DMS153 treated with DMSO at 0.1 percent for 48 hours (cell line): ENCODE data around the gene TLR5.

Experiments used
- DNase-seq: peaks from one replicate; lab custom pipeline; 2025; ENCODE audit not compliant: unreplicated experiment; lab: John Stamatoyannopoulos, UW

The TLR5 gene

GRCh38 chr1:223152399-223152798 lies 9.4 kb upstream of the TLR5 start:
- DNase-seq, result no peak

DNA sequence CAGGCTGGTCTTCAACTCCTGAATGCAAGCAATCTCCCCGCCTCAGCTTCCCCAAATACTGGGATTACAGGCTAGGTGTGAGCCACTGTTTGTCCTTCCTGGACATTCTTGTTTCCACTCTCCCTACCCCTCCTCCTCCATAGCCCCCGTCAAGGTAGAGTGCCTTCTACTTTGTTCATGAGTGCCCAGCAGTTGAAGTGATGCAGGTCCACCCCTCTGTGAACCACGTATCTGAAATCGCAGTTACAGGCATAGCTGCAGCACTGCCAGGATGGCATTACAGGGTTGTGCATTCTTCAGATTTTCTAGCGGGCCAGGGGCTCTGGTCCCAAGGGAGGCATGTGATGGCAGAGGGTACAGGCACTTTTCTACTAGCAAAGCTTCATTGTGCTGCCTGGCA lies 7.4 kb upstream of the TLR5 start:
- no peak for DNase-seq

DNA sequence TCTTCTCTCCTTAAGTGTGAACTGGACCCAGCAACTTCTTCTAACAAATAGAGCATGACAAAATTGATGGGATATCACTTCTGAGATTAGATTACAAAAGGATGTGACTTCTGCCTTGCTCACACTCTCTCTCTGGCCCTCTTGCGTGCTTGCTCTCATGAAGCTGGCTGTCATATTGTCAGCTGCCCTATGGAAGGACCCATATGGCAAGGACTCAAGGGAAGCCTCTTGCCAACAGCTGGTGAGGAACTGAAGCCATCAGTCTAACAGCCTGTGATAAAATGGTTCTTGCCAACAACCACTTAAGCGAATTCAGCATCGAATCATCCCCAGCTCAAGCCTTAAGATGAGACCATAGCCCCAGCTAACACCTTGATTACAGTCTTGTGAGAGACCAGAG lies 4.8 kb upstream of the TLR5 start:
- DNase-seq, result no peak

- no peak for DNase-seq
These were observed 4.4 kb upstream of the TLR5 start for GRCh38 chr1:223147409-223147808.

DNA sequence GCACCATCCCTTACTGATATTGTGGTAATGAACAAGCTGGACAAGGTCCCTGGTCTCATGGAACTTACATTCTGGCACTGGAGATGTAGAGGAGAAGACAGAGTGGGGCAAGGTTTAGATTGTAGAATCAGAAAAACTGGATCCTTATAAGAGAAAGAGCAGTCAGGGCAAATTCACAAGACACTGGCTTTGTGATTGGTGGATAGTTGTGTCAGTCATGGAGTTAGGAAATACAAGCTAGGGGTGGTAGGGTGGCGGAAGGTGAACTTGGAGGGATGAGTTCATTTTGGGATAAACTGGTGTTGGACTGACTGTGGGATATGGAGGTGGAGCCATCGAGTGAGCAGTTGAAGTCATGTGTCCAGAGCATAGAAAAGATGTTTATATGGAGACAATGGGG lies 3.7 kb upstream of the TLR5 start:
- no peak for DNase-seq

GRCh38 chr1:223144914-223145313 lies 1.9 kb upstream of the TLR5 start:
- DNase-seq, result no peak

DNA sequence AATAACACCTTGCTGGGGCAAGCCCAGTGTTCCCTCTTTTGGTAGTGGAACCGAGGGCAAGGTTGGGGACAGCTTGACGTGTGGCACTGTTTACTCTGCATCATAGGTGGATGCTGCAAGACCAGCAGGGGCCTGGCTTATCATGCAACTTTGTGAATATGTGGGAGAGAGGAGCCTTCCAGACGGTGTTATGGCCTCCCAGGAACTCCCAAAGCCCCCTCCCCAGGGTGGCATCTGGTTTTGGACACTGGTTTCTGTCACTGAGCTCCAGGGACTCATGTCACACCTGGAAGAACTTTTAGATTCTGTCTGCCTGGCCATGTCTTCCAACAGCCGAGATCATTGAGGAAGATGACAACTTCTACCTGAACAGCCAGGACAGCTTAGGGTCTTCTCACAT lies 1.4 kb upstream of the TLR5 start:
- DNase-seq, result no peak

- DNase-seq, result no peak
These were observed 645 bp upstream of the TLR5 start for GRCh38 chr1:223143537-223144248.

DNA sequence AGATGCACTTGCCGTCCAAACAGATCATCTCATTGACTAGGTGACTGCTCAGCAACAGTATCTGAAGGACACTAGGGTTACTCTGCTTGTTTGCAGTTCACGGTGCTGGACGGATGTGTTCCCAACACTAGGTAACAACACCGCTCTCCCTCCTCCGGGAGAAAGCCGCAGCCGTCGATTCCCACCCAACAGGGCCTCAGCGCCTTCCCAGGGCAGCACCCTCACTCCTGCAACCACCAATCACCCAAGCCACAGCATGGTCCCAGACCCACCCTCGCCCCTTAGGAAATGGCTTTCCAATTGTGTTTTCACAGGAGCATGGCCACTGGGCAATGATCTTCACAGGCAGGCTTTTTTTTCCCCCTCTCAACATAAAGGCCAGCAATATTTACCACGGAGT lies 779 bp downstream of the TLR5 start:
- DNase-seq, result no peak

DNA sequence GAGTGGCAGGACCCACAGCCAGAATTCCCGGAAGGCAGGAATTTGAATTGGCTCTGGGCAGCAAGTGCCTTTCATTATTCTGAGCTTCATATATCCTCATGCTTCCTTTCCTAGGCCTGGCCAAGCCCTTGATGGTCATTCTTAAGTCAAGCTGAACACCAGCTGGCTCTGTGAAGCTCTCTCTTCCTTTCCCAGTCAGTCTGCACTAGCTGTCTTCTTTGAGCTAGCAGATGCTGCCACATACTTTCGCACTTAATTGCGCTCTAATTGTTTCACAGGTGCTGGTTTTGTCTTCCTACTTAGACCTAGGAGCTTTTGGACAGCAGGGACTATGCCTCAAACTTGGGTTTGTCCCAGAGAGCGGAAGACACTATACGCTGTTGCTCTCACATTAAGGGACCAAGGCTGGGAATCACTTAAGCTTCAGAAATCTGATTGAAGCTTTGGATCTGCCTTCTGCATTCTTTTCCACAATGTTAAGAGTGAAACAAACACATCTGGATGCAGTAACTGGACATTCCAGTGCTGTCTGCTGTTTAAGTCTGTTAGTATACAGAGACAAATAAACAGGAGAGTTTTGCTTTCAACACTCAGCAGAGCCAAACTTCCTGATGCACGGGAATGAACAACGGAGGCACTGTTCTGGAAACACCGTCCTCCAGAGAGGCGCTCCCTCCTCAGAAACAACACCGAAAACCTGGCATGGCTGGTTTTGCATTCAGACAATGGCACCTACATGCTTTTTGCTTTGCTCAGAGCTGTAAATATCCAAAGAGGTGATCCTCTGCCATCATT lies 2.2 kb downstream of the TLR5 start:
- no peak for DNase-seq

DNA sequence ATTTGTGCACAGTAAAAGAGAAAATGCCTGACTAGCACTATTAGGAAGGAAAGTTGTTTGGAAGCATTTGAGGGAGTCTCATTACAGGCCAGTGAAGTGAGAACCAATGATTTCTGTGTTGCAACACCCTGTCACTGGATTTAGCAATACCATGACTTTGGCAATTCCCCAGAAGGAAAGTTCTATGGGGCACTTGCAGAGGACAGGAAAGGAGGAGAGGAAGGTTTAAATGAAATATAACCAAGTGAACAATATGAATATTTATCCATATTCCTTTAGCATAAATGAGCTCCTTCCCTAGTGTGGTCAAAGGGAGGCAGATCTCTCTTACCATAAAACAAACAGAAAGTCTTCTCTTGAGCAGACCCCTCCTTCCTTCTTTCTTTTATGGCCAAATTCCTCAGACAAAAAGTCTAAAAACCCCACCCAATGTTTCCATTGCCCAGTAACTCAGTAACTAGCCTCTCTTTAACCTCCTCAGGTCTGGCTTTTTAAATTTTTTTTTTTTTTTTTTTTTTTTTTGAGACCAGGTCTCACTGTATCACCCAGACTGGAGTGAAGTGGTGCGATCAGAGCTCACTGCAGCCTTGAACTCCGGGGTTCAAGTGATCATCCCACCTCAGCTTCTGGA lies 5.5 kb downstream of the TLR5 start:
- DNase-seq, result no peak

DNA sequence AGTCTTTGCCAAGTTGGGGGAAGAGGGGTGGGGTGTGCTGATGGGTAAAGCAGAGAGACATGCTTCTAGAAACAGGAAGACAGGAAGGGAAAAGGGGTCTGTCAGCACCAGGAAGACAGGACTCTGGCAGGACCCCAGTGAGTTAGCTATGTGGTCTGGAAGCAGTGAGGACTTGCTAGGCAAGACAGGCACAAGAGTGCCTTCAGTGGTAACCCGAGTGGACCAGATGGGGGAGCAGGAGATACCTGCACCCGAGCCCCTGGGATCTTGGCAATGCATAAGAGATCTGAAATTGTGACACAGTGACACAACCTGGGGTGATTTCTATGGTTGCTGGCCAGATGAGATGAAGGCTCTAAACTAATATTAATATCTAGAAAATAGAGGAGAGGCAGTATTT lies 7.0 kb downstream of the TLR5 start:
- no peak for DNase-seq

DNA sequence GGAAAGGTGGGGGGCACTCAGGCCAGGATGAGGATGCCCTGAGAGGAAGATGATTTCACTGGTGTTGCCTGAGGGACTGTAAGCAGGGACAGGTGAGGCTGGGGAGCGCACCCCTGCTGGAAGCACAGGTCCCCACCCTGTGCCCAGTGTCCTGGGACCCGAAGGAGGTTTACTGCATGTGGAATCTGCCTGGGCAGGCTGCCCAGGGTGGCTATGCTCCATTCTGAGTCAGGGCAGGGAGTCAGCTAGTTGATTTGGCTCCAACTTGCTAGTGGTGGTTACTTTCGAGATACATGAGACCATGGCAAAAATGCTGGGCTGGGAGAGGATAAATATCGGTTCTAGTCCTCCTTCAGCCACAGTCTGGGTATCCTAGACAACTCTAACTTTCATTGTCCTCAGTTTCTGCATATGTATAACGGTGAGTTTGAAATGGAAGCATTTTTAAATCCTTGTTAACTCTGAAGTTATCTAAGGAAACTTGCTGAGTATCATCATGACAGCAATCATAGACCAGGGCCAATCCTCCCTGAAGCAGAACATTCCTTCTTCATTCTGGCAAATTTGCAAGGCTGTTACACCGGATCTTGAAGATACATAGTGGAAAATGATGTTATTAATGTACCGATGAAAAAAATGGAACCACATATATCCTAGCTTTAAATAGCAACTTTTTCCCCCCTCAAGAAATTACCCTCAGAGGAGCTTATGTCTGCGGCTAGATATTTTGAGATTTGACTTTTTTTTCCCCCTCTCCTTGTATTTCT lies 7.7 kb downstream of the TLR5 start:
- no peak for DNase-seq

DNA sequence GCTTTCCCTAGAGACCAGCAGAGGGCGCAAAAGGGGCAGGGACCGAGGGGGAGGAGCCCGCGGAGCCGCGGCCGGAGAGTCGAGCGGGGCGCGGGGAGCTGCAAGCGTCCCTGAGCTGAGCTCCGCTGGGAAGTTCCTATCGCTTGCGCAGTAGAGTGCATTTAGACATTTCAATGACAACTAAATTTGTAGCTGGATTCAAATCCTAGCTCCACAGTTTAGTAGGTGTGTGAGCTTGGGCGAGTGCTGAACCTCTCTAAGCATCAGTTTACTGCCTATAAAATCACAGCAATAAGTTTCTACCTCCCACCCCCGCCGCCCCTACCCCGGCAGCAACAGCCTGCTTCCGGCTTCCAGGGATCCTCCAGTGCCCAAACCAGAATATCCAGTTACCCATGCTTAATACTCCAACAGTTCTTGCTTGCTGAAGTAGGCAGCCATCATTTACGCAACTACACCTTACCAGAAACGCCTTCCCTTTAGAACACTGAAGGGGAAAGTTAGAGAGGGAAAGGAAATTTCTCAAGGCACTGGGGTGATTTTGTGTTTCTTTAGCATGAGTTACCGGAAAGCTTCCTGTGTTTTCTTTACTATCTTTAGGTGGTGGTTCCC lies 9.1 kb downstream of the TLR5 start:
- peak; percentile 97 for DNase-seq

DNA sequence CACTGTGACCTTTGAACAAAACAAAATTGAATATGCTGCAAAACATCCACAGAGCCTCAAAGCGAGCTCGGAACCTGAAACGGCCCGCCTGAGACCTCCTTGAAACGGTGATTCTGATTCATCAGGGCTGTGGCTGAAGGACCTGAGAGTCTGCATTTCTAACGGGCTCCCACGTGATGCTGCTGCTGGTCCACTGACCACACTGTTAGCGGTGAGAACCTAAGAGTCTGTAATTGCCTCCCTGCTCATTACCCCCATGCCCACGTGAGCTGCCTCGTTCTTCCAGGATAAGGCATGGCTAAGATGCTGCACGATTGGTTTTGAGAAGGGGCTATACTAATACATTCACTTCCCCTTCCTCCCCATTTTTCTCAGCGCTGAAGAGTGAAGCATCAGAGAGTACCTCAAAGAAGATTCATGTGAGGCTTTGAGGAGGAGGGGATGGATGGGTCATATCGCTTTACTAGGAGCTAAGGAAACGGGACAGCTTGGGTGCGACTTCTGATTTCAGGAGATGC lies 9.7 kb downstream of the TLR5 start:
- no peak for DNase-seq

DNA sequence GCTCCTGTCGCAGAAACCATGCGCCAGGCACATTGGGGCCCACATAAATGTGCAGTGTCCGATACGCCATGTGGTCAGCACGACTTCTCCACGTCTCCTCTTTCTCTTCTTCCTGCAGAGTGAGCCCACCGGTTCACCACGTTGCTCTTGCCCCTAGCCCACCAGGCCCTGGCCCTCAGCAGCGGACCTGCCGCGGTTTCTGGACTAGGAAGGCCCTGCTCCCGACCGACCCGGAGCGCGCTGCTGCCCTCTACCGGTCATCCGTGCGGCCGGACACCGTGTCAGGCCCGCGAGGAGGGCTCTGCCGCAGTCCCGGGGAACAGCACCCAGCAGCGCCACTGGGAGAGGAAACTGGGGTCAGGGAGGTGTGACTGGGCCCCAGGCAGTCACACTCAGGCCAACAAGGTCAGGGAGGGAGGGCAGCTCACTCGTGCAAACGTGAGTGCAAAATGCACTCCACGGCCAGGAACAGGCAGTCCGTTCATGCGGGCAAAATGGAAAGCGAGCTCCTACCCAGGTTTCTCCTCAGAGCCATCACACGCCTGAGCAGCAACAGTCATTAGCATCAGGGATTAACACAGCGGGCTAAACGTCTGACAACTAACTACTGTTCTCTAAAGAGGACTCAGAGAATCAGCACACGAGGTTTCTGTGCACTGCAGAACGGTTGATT lies 13.7 kb downstream of the TLR5 start:
- no peak for DNase-seq

GRCh38 chr1:223126741-223127140 lies 16.3 kb downstream of the TLR5 start:
- DNase-seq, result no peak

DNA sequence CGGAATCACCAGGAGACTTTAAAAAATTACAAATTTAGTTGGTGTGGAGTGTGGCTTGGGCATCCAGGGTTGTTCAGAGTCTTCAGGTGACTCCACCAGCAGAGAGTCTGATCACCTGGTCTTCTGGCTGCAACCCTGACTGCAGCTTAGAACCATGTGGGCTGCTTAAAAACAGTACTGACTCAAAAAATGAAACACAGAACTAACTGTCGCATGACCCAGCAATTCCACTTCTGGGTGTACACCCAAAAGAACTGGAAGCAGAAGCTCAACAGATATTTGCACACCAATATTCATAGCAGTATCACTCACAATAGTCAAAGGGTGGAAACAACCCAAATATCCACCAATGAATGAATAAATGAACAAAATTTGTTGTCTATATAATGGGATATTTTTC lies 17.3 kb downstream of the TLR5 start:
- no peak for DNase-seq

- no peak for DNase-seq
These were observed 19.9 kb downstream of the TLR5 start for GRCh38 chr1:223123011-223123610.

GRCh38 chr1:223118418-223118817 lies 24.6 kb downstream of the TLR5 start:
- no peak for DNase-seq
